DND-41 (cell line): ENCODE data around the gene ZCCHC14.

Experiments
- ATAC-seq: fragments of 200-7000 bp; cut with Tn5 transposase; 3 replicates; pipeline ENCODE4 v1.9.1; 2021; ENCODE audit warnings: low read depth; ENCODE audit not compliant: insufficient read depth
- DNase-seq: peaks from one replicate; pipeline ENCODE4 v3.0.0-alpha.2; 2020
- H2AFZ ChIP-seq: 2 replicates; pipeline ENCODE4 v1.6.0; 2012; ENCODE audit warnings: low read depth, low read length
- H3K27ac ChIP-seq: 2 replicates; pipeline ENCODE4 v1.5.1; 2012; ENCODE audit warnings: low read length, inconsistent platforms
- H3K27me3 ChIP-seq: fragments of 200-600 bp; sonication (generic); 2 replicates; pipeline ENCODE4 v1.6.0; 2012; ENCODE audit warnings: low read length, mild to moderate bottlenecking, inconsistent platforms; ENCODE audit not compliant: insufficient read depth, poor library complexity
- H3K36me3 ChIP-seq: 2 replicates; pipeline ENCODE4 v1.5.1; 2012; ENCODE audit warnings: low read length, inconsistent platforms; ENCODE audit not compliant: insufficient read depth
- H3K4me1 ChIP-seq: 2 replicates; pipeline ENCODE4 v1.5.1; 2012; ENCODE audit warnings: mild to moderate bottlenecking, low read length; ENCODE audit not compliant: insufficient read depth
- H3K4me2 ChIP-seq: 2 replicates; pipeline ENCODE4 v1.6.0; 2012; ENCODE audit warnings: mild to moderate bottlenecking, moderate library complexity, low read length, inconsistent platforms; ENCODE audit not compliant: insufficient read depth
- H3K4me3 ChIP-seq, 2 experiments: fragments of 200-600 bp in 1 of 2; shearing (Covaris generic) in 1 of 2; 2 replicates each; pipeline ENCODE4 v1.5.1; 2012 to 2016; ENCODE audit warnings: inconsistent platforms in 2 of 2, low read length in 2 of 2, mild to moderate bottlenecking in 2 of 2, low read depth in 1 of 2, moderate library complexity in 1 of 2
- H3K79me2 ChIP-seq: 2 replicates; pipeline ENCODE4 v1.6.0; 2012; ENCODE audit warnings: low read length, inconsistent platforms; ENCODE audit not compliant: insufficient read depth
- H3K9ac ChIP-seq: 2 replicates; pipeline ENCODE4 v1.6.0; 2012; ENCODE audit warnings: low read depth, mild to moderate bottlenecking, inconsistent platforms, low read length, moderate library complexity
- H3K9me3 ChIP-seq: 2 replicates; pipeline ENCODE4 v1.5.1; 2012; ENCODE audit warnings: low read length, moderate library complexity, mild to moderate bottlenecking, inconsistent platforms; ENCODE audit not compliant: insufficient read depth, severe bottlenecking
- H4K20me1 ChIP-seq: 2 replicates; pipeline ENCODE4 v1.6.0; 2012; ENCODE audit warnings: low read length; ENCODE audit not compliant: insufficient read depth
- EZH2 ChIP-seq: IDR thresholded peaks from 3 replicates; pipeline ENCODE4 v1.6.1; 2012; ENCODE audit warnings: borderline replicate concordance, low read depth, mild to moderate bottlenecking, moderate library complexity, low read length, inconsistent platforms; ENCODE audit not compliant: severe bottlenecking
- TF ChIP-seq, protein P1 (sequence below): IDR thresholded peaks from 2 replicates; pipeline ENCODE4 v1.5.1; 2012; ENCODE audit warnings: borderline replicate concordance, low read length, moderate library complexity, mild to moderate bottlenecking; ENCODE audit not compliant: poor library complexity, severe bottlenecking; ENCODE audit errors: extremely low read depth

The ZCCHC14 gene

DNA sequence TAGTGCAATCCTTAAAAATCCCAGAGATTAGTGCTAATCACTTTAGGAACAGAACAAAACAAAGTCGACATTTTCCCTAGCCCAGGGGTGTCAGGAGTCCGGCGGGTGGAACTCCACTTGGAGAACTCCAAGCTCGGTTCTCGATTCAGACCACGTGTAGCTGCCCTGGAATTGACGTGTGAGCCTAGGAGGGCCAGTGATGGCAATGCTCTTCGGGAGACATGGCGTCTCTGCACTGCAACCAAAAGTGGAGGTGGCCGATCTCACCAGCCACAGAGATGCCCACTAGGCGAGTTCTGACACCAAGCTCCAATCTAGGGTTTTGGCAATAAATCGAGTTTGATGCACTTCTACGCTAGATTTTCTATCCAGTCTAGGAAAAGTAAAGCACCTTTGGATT is 83.0 kb downstream of the ZCCHC14 start:
- Histone ChIP-seq H3K9me3 (no peaks in the 10 kb centered on the region), H3K27me3 (no peaks in the 10 kb centered on the region), H3K4me3 (no peak overlapping the region), H3K79me2 (no peaks in the 10 kb centered on the region), H3K9ac (no peak overlapping the region), H2AFZ (no peak overlapping the region), H3K4me2 (no peak overlapping the region), H3K4me1 (no peaks in the 10 kb centered on the region), H3K36me3 (peaks cover 7% of the 10 kb centered on the region), H4K20me1 (no peaks in the 10 kb centered on the region), H3K27ac (no peak overlapping the region)
- TF ChIP-seq EZH2 = no peak
- TF ChIP-seq, protein P1, sequence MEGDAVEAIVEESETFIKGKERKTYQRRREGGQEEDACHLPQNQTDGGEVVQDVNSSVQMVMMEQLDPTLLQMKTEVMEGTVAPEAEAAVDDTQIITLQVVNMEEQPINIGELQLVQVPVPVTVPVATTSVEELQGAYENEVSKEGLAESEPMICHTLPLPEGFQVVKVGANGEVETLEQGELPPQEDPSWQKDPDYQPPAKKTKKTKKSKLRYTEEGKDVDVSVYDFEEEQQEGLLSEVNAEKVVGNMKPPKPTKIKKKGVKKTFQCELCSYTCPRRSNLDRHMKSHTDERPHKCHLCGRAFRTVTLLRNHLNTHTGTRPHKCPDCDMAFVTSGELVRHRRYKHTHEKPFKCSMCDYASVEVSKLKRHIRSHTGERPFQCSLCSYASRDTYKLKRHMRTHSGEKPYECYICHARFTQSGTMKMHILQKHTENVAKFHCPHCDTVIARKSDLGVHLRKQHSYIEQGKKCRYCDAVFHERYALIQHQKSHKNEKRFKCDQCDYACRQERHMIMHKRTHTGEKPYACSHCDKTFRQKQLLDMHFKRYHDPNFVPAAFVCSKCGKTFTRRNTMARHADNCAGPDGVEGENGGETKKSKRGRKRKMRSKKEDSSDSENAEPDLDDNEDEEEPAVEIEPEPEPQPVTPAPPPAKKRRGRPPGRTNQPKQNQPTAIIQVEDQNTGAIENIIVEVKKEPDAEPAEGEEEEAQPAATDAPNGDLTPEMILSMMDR = no peak
- ATAC-seq (no peak), DNase-seq (no peak)

DNA sequence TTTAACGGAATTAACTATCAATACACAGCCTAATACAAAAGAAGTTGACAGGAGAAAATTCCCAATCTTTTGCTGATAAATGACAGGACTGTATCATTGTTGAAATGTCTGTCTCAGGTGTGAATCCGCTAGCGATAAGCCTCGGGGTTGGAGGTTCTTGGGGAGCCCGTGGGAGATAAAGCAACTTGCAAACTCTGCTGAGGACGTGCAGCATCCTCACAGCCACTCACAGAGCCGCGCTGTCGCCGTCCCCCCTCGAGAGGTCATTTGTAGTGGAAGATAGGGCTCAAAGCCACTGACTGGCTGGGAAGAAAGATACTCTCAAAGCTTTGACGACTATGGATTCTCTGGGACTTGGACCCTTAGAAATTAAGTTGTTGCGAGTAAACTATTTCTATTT is 83.7 kb downstream of the ZCCHC14 start:
- no peak overlapping the region for H3K4me2 ChIP-seq
- no peaks in the 10 kb centered on the region for H3K27me3 ChIP-seq
- H3K79me2 ChIP-seq = no peaks in the 10 kb centered on the region
- peaks cover 13% of the 10 kb centered on the region for H3K36me3 ChIP-seq
- no peaks in the 10 kb centered on the region for H4K20me1 ChIP-seq
- no peak overlapping the region for H3K27ac ChIP-seq
- TF ChIP-seq, protein P1 = no peak
- TF ChIP-seq EZH2 = no peak
- DNase-seq = no peak
- H3K4me1 ChIP-seq = no peaks in the 10 kb centered on the region
- no peak overlapping the region for H3K9ac ChIP-seq
- H2AFZ ChIP-seq = no peak overlapping the region
- no peak for ATAC-seq
- no peak overlapping the region for H3K4me3 ChIP-seq
- no peaks in the 10 kb centered on the region for H3K9me3 ChIP-seq

DNA sequence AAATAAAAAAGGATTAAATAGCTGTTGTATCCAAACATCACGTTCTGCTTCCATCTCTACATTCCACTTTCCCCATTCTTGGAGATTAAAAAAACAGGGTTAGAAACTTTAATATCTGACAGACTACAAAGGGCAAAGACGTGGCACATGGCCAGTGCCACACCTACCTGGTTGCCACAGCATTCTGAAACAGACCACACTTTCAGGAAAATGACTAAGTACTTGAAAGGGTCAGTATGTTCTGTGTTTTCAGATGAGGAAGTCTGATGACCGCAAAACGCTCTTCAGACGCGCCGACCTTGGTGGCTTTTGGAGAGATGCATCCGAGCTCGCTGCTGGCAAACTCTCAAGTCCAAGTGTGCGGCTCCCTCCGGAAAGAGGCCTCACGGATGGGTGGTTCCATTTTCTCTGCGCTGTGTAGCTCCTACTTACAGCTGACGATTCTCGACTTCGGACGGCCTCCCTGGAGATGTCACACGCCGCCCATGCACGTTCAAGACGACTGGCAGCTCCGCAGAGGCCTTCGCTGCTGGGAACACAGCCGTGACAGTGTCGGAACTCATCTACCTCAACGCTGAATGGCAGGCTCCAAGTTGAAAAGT is 85.2 kb downstream of the ZCCHC14 start:
- H4K20me1 ChIP-seq = no peaks in the 10 kb centered on the region
- no peak overlapping the region for H2AFZ ChIP-seq
- H3K27me3 ChIP-seq = no peaks in the 10 kb centered on the region
- H3K4me3 ChIP-seq = no peak overlapping the region
- H3K9ac ChIP-seq = no peak overlapping the region
- H3K79me2 ChIP-seq = no peaks in the 10 kb centered on the region
- peaks cover 27% of the 10 kb centered on the region for H3K36me3 ChIP-seq
- H3K4me1 ChIP-seq = no peaks in the 10 kb centered on the region
- no peak for DNase-seq
- TF ChIP-seq EZH2 = no peak
- TF ChIP-seq, protein P1 = no peak
- H3K27ac ChIP-seq = no peak overlapping the region
- no peak overlapping the region for H3K4me2 ChIP-seq
- no peak for ATAC-seq
- H3K9me3 ChIP-seq = no peaks in the 10 kb centered on the region

DNA sequence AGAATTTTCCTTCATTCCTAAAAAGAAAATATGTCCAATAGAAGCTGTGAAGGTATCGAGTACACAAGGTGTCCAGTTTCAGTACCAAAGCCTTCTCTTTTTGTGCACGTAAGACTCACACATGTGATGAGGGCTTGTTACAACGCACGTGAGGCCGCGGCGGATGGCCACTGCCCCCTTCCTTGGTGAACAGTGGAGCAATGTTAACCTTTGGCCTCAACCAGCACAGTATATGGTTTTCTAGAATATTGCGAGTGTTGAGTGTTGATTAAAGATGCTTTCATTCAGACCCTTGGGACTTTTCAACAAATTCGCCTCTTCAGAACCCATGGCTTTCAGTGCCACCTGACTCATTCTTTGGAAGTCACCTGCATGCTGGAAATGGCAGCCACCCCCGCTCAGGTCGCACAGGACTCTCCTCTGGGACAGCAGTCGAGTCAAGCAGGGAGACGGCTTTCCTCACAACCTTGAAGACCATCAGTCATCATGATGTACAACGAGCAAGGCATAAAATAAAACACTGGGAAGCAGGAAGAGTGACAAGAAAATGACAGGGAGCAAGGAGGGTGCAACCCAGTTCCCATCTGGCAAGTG is 86.2 kb downstream of the ZCCHC14 start:
- H3K79me2 ChIP-seq = no peaks in the 10 kb centered on the region
- no peaks in the 10 kb centered on the region for H3K9me3 ChIP-seq
- no peak overlapping the region for H3K4me3 ChIP-seq
- H3K9ac ChIP-seq = no peak overlapping the region
- no peaks in the 10 kb centered on the region for H4K20me1 ChIP-seq
- no peak overlapping the region for H3K4me2 ChIP-seq
- peaks cover 34% of the 10 kb centered on the region for H3K36me3 ChIP-seq
- H3K27me3 ChIP-seq = no peaks in the 10 kb centered on the region
- H2AFZ ChIP-seq = no peak overlapping the region
- DNase-seq (no peak), ATAC-seq (no peak)
- H3K27ac ChIP-seq = no peak overlapping the region
- TF ChIP-seq EZH2 = no peak
- TF ChIP-seq, protein P1 = no peak
- no peaks in the 10 kb centered on the region for H3K4me1 ChIP-seq
